HG02943 (cell line): Measurements from ENCODE around the gene NCOA3.
"Not testable (repeated sequence)": the region's sequence is repeated elsewhere in the genome, so short reads cannot be mapped to it uniquely, and the experiment has no call there.

ENCODE experiments used
- ATAC-seq: cut with Tn5 transposase; IDR thresholded peaks from one replicate; pipeline ENCODE4 v1.9.1; 2021; ENCODE audit warnings: mild to moderate bottlenecking, low read depth, moderate library complexity; ENCODE audit not compliant: unreplicated experiment

Gene NCOA3

GRCh38 chr20:47588158-47588557 is 86.5 kb downstream of the NCOA3 start:
- no peak for ATAC-seq

- no peak for ATAC-seq
Measured at GRCh38 chr20:47591231-47591630, 89.5 kb downstream of the NCOA3 start.

GRCh38 chr20:47594157-47594556 is 92.5 kb downstream of the NCOA3 start:
- ATAC-seq: no peak

- not testable (repeated sequence) for ATAC-seq
Measured at GRCh38 chr20:47595138-47595537, 93.5 kb downstream of the NCOA3 start.

- no peak for ATAC-seq
Measured at GRCh38 chr20:47596003-47596571, 94.4 kb downstream of the NCOA3 start.

GRCh38 chr20:47597090-47597489 is 95.4 kb downstream of the NCOA3 start:
- ATAC-seq: no peak

GRCh38 chr20:47598911-47599744 is 97.4 kb downstream of the NCOA3 start:
- ATAC-seq: no peak

- ATAC-seq: no peak
Measured at GRCh38 chr20:47600967-47601547, 99.4 kb downstream of the NCOA3 start.

GRCh38 chr20:47603260-47603659 is 101.6 kb downstream of the NCOA3 start:
- no peak for ATAC-seq

GRCh38 chr20:47605673-47606413 is 104.2 kb downstream of the NCOA3 start:
- ATAC-seq: no peak

GRCh38 chr20:47606414-47606982 is 104.8 kb downstream of the NCOA3 start:
- no peak for ATAC-seq

- ATAC-seq: no peak
Measured at GRCh38 chr20:47606983-47607613, 105.4 kb downstream of the NCOA3 start.

- no peak for ATAC-seq
Measured at GRCh38 chr20:47609001-47609400, 107.3 kb downstream of the NCOA3 start.

GRCh38 chr20:47610247-47610944 is 108.7 kb downstream of the NCOA3 start:
- no peak for ATAC-seq

GRCh38 chr20:47610945-47611250 is 109.2 kb downstream of the NCOA3 start:
- no peak for ATAC-seq

- ATAC-seq: no peak
Measured at GRCh38 chr20:47611785-47612184, 110.1 kb downstream of the NCOA3 start.

GRCh38 chr20:47612670-47613069 is 111.0 kb downstream of the NCOA3 start:
- no peak for ATAC-seq

GRCh38 chr20:47614703-47615309 is 113.1 kb downstream of the NCOA3 start:
- ATAC-seq: no peak

GRCh38 chr20:47618479-47618878 is 116.8 kb downstream of the NCOA3 start:
- ATAC-seq: no peak
